ENCODE measurements around the gene EPB41L2.

The EPB41L2 gene

DNA sequence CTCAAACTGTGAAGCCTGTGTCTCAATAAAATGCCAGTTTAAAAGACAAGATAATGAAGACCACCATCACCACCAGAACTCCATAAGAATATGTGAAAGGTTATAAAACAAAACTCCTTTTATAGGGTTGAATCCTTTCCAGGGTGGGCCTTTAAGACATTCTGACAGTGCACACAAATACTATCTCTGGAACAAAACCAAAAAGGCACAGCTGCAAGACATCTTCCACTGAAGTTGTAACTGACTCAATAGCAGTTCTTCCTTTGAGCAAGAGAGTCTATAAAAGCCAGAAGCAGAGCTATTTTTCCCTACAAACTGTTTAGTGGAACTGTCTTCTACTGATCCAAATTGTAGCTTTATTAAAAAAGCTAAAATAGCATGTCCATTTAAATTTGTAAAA, 81.6 kb downstream of the EPB41L2 start:
- H3K36me3 Mint-ChIP-seq (ENCODE audit: low read depth), result no peaks in the 10 kb centered on the region
- no peak for DNase-seq (ENCODE audit: low spot score)
- no peaks in the 10 kb centered on the region for H3K4me1 Mint-ChIP-seq (ENCODE audit: low read depth)
- H3K9me3 Mint-ChIP-seq, result peaks cover 16% of the 10 kb centered on the region
- H3K27ac Mint-ChIP-seq, result no peak overlapping the region
- H3K27me3 Mint-ChIP-seq (ENCODE audit: low read depth), result peaks cover 2% of the 10 kb centered on the region
- H3K4me3 Mint-ChIP-seq, result no peak overlapping the region

DNA sequence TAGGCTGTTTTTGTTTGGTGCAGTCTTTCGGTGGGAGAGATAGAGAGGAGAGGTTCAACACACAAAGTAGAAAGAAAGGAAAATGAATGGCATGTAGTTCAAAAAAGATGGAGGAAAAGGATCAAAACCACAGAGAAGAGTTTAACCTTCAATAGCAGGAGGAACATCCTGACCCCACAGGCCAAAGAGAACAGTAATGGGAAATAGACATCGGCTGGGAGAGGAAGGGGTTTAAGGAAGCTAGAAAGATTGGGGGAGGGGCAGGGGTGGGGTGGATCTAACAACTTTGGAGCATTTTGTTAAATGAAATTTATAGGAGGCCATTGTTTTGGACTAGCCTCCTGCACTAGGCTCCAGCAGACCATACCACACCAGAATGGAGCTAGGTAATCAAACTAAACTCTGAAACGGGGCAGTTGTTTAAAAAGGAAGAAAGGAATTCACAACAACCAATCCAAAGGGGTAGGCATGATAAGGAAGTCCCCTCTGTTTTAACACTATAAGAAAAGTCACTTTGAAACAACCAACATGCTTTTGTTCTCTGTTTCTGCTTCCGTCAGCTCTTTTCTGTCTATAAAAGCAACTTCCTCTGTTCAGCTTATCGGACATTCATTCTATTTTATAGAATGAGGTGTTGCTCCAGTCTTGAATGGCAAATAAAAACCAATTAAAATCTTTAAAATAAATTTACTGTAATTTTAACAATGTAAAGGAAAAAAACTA, 82.6 kb downstream of the EPB41L2 start:
- no peak overlapping the region for H3K4me3 Mint-ChIP-seq

DNA sequence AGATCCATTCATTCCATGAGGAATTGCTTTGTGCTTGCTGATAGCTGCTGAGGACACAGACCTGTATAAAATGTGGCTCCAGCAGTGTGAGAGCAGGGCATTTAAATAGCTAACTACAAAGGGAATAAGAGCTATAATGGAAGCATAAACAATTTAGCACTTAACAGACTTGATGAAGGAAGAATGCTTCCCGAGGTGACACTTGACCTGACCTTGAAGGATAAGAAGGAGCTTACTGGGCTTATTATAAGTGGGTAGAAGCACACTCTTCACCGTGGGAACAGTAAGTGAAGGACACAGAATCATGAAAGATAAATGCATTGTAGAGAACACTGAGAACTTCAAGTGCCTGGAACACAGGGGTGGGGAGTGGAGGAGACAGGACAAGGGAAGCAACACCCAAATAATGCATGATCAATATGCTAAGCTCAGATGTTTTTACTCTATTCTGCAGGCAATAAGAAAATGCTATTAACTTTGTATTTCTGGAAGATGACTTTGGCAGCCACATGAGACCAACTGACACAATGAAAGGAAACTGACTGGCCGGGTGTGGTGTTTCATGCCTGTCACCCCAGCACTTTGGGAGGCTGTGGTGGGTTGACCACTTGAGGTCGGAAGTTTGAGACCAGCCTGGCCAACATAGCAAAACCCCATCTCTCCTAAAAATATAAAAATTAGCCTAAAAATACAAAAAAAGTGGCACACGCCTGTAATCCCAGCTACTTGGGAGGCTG, 84.2 kb downstream of the EPB41L2 start:
- H3K27ac Mint-ChIP-seq, result no peak overlapping the region
- H3K27me3 Mint-ChIP-seq (ENCODE audit: low read depth), result peaks cover 2% of the 10 kb centered on the region
- no peak overlapping the region for H3K4me3 Mint-ChIP-seq
- peaks cover 2% of the 10 kb centered on the region for H3K4me1 Mint-ChIP-seq (ENCODE audit: low read depth)
- H3K9me3 Mint-ChIP-seq, result no peaks in the 10 kb centered on the region
- no peaks in the 10 kb centered on the region for H3K36me3 Mint-ChIP-seq (ENCODE audit: low read depth)
- no peak for DNase-seq (ENCODE audit: low spot score)

More for the DNA sequence above, 82.6 kb downstream of the EPB41L2 start:
- Mint-ChIP-seq H3K4me1 (ENCODE audit: low read depth) (no peaks in the 10 kb centered on the region), H3K27ac (no peak overlapping the region), H3K36me3 (ENCODE audit: low read depth) (no peaks in the 10 kb centered on the region), H3K27me3 (ENCODE audit: low read depth) (peaks cover 2% of the 10 kb centered on the region), H3K9me3 (peaks cover 8% of the 10 kb centered on the region)
- no peak for DNase-seq (ENCODE audit: low spot score)

DNA sequence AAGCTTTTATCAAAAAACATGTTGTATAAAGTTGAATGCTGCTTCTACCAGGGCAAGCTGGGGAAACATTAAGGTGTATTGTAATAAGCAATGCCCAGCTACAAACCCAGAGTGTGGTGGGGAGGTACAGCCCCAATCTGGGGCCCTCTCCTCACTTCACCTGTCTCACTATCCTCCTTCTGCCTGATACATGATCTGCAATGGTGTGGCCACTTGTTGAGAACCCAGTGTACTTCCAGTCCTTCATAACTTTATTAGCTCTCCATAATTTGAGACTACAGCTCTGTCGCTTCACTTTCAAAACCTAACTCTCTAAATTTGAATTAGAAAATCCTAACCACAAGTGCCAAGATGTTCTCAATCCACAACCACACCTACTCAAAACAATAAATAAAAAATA, 84.9 kb downstream of the EPB41L2 start:
- H3K27me3 Mint-ChIP-seq (ENCODE audit: low read depth), result peaks cover 2% of the 10 kb centered on the region
- H3K27ac Mint-ChIP-seq, result no peak overlapping the region
- no peaks in the 10 kb centered on the region for H3K9me3 Mint-ChIP-seq
- no peaks in the 10 kb centered on the region for H3K36me3 Mint-ChIP-seq (ENCODE audit: low read depth)
- H3K4me3 Mint-ChIP-seq, result no peak overlapping the region
- DNase-seq (ENCODE audit: low spot score), result no peak
- H3K4me1 Mint-ChIP-seq (ENCODE audit: low read depth), result peaks cover 2% of the 10 kb centered on the region

DNA sequence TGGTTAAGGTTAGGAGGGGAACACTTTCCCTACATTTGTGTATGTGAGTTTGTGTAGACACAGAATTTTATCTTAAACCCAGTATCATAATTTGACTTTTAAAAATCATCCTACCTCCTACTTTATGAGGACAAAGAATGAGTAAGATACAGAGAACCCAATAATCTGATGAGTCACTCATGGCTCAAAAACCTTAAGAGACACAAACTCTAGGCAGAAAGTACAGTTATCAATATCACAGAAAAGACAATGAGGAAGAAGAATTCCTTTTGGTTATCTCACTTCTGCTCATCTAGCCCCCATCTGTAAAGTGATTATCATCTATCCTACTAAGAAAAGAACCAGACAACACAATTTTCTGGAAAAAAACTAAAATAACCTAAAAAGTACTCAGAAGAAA, 87.7 kb downstream of the EPB41L2 start:
- Mint-ChIP-seq H3K9me3 (no peaks in the 10 kb centered on the region), H3K27ac (no peak overlapping the region), H3K27me3 (ENCODE audit: low read depth) (peaks cover 2% of the 10 kb centered on the region), H3K4me3 (no peak overlapping the region), H3K4me1 (ENCODE audit: low read depth) (peaks cover 2% of the 10 kb centered on the region), H3K36me3 (ENCODE audit: low read depth) (no peaks in the 10 kb centered on the region)
- DNase-seq (ENCODE audit: low spot score), result no peak

DNA sequence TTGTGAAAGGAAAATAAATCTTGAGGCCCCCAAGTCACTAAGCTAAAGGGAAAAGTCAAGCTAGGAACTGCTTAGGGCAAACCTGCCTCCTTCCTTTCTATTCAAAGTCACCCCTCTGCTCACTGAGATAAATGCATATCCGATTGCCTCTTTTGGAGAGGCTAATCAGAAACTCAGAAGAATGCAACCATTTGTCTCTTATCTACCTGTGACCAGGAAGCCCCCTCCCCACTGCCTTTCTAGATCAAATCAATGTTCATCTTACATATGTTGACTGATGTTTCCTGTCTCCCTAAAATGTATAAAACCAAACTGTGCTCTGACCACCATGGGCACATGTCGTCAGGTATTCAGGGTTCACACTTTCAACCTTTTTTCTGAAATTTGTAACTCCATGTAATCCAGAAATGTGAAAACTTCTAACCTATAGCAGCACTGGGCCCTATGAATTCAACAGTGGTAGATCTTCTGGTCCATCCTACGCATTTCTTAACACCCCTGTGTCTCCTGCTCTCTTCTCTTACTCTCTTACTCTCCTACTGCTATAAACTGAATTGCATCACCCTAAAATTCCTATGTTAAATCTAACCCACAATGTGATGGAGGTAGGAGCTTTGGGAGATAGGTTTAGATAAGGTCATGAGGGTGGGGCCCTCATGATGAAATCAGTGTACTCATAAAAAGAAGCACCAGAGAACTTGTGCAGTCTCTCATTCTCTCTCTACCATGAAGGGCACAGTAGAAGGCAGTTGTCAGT, 89.3 kb downstream of the EPB41L2 start:
- H3K27me3 Mint-ChIP-seq (ENCODE audit: low read depth), result peaks cover under 1% of the 10 kb centered on the region
- no peak overlapping the region for H3K27ac Mint-ChIP-seq
- no peak for DNase-seq (ENCODE audit: low spot score)
- H3K4me3 Mint-ChIP-seq, result no peak overlapping the region
- peaks cover 2% of the 10 kb centered on the region for H3K4me1 Mint-ChIP-seq (ENCODE audit: low read depth)
- no peaks in the 10 kb centered on the region for H3K9me3 Mint-ChIP-seq
- no peaks in the 10 kb centered on the region for H3K36me3 Mint-ChIP-seq (ENCODE audit: low read depth)

DNA sequence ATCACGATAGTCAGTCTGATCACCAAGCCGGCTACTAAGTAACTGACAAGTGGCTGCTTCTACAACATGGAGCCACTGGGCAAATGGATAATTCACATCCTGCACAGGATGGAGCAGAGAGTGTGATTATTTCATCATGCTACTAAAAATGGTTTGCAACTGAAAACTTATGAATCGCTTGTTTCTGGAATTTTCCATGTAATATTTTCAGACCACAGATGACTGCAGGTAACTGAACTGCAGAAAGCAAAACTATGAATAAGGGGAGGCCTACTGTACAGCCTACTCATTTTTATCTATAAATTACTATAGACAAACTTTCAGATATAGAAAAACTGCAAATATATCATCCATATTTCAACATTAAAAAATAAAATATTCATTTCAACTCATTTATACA, 91.5 kb downstream of the EPB41L2 start:
- Mint-ChIP-seq H3K4me1 (ENCODE audit: low read depth) (peaks cover 2% of the 10 kb centered on the region), H3K27ac (no peak overlapping the region), H3K27me3 (ENCODE audit: low read depth) (no peaks in the 10 kb centered on the region)

DNA sequence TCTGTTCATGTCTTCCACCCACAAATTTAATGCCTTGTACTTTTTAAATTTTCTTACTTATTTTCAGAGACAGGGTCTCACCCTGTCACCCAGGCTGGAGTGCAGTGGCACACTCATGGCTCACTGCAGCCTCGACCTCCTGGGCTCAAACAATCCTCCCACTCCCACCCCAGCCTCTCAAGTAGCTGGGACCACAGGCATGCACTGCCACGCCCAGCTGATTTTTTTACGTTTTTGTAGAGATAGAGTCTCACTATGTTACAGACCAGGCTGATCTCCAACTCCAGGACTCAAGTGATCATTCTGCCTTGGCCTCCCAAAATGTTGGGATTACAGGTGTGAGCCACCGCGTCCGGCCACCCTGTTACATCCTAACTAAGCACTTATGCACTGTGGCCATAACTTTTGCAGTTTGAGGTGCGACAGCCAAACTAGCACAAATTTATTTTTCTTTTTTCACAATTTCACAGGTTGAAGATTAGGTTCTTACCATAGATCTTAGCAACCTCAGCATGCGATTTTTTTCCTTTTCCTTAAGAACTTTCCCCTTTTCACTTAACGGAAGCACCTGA, 92.1 kb downstream of the EPB41L2 start:
- Mint-ChIP-seq H3K36me3 (ENCODE audit: low read depth) (no peaks in the 10 kb centered on the region), H3K27ac (no peak overlapping the region), H3K27me3 (ENCODE audit: low read depth) (no peaks in the 10 kb centered on the region), H3K9me3 (no peaks in the 10 kb centered on the region), H3K4me3 (no peak overlapping the region), H3K4me1 (ENCODE audit: low read depth) (peaks cover 2% of the 10 kb centered on the region)
- DNase-seq (ENCODE audit: low spot score), result no peak

More for the DNA sequence above, 91.5 kb downstream of the EPB41L2 start:
- no peak for DNase-seq (ENCODE audit: low spot score)
- no peak overlapping the region for H3K4me3 Mint-ChIP-seq
- no peaks in the 10 kb centered on the region for H3K36me3 Mint-ChIP-seq (ENCODE audit: low read depth)
- no peaks in the 10 kb centered on the region for H3K9me3 Mint-ChIP-seq

DNA sequence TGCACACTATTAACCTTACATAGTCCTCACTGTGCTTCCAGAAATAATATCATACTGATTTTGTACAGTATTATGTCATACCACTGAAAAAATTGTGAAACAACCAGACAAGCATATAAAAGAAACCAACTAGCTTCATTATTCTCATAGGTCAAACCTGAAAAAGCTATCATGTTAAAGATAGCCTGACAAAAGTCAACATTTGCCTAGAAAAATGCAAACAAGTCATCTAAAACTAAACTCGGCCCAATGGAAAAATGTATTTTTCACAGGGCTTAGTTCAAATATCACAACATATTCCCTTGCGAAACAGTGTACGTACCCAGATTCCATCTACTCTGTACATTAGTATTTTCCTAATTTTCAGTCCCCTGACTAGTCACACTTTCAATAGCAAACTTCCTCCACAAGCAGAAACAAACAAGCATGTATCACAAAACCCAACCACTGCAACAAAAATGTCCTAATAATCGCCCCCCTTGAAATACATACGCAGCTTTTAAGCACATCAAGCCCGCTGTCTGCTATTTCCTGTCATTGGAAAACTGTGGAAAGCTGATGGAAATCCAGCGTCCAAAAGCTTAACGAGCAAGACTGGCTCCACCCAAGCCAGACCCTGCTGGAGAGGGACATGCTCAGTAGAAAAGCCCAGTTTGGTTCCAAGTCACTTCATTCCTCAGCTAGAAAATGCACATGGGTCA, 93.1 kb downstream of the EPB41L2 start:
- H3K36me3 Mint-ChIP-seq (ENCODE audit: low read depth), result no peaks in the 10 kb centered on the region
- peaks cover 2% of the 10 kb centered on the region for H3K4me1 Mint-ChIP-seq (ENCODE audit: low read depth)
- H3K9me3 Mint-ChIP-seq, result no peaks in the 10 kb centered on the region
- H3K4me3 Mint-ChIP-seq, result no peak overlapping the region
- H3K27me3 Mint-ChIP-seq (ENCODE audit: low read depth), result no peaks in the 10 kb centered on the region
- no peak for DNase-seq (ENCODE audit: low spot score)
- H3K27ac Mint-ChIP-seq, result no peak overlapping the region

DNA sequence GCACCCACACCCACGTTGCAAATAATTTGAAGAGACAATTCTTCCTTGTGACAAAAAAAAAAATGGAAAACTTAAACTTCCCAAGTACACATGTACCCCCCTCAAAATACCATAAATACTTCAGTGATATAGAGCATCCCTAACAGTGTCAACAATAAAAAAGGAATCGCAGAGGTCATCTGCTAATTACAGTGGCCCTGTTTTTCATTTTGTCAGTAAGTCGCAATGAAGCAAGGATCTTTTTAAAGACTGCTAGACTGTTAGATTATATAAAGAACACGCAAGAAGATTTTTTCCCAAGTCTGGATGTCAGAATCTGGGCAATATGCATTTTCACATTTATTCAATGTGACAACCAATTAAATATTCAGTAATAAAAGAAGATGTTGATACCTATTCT, 93.9 kb downstream of the EPB41L2 start:
- DNase-seq (ENCODE audit: low spot score), result no peak
- Mint-ChIP-seq H3K27ac (no peak overlapping the region), H3K36me3 (ENCODE audit: low read depth) (no peaks in the 10 kb centered on the region), H3K4me1 (ENCODE audit: low read depth) (peaks cover 3% of the 10 kb centered on the region), H3K9me3 (no peaks in the 10 kb centered on the region), H3K4me3 (no peak overlapping the region), H3K27me3 (ENCODE audit: low read depth) (no peaks in the 10 kb centered on the region)

DNA sequence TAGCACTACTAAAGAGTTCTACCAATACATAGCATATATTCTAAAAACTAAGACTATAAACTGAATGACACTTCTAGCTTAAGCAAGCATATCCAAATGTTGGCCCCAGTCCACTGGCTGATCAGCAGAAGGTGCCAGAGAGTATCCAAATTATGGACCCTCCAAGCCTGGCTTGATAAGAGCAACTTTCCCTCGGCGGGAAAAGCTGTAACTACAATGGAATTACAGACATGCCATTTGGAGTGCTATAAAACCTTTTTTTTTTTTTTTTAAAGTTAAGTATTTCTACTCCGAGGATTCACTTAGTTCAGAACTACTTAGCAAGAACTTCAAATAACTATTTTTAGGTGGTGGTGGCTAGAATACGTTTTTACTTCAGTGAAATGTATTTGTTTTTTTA, 94.6 kb downstream of the EPB41L2 start:
- Mint-ChIP-seq H3K36me3 (ENCODE audit: low read depth) (no peaks in the 10 kb centered on the region), H3K27me3 (ENCODE audit: low read depth) (no peaks in the 10 kb centered on the region), H3K4me1 (ENCODE audit: low read depth) (peaks cover 2% of the 10 kb centered on the region), H3K4me3 (no peak overlapping the region), H3K27ac (no peak overlapping the region), H3K9me3 (no peaks in the 10 kb centered on the region)
- no peak for DNase-seq (ENCODE audit: low spot score)

DNA sequence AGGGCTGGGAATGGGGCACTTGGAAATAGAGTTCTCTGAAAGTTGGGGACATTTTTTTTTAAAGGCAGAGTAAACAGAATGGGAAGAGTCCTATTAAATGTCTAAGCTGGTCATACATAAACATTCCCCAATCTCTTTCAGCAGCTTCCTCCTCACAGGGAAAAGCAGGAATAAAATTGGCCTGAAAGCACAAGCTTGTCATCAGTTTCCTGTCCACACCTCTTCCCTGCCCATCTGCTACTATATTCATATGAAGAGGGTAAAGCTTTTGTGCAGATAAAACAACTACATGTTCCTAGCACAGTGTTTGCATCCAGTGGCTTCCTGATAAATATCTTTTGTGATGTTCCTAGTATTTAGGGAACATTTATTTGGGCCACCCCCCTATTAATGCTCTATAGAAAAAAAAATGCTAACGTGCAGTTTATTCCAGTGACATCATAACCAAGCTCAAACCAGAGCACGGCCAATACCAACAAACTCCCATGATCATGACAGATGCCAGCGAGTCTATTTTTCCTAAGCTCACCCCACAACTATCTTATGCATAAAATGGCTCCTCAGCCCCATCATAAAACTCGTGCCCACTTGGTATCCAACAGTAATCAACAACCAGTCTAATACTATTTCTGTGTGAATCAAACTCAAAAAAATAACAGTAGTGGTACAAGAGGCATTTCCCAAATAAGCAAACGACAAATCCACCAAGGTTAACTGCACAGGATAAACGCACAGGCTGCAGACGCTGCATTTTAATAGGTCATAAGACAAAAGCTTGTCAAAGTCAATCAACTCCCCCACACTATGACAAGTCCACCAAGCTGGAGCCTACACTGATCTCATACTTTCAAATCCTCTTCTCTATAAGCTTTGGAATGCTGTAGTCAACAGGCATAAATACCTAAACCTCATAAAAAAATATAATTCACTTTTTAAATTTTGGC, 95.3 kb downstream of the EPB41L2 start:
- Mint-ChIP-seq H3K4me3 (no peak overlapping the region), H3K4me1 (ENCODE audit: low read depth) (peaks cover 2% of the 10 kb centered on the region), H3K9me3 (no peaks in the 10 kb centered on the region), H3K36me3 (ENCODE audit: low read depth) (no peaks in the 10 kb centered on the region), H3K27ac (no peak overlapping the region), H3K27me3 (ENCODE audit: low read depth) (no peaks in the 10 kb centered on the region)
- DNase-seq (ENCODE audit: low spot score), result no peak

Data from T-helper 2 cell treated with Interferon-gamma antibody and Interleukin-4, amounts not matched to agents 5 μg/mL and 100 μg/mL, for 36 hours (primary cell).